Lower leg skin (tissue), 3 donors: ENCODE measurements around the gene MS4A3.

Experiments
- CTCF ChIP-seq, 3 donors: fragments of 450-650 bp; IDR thresholded peaks; one replicate each; pipeline ENCODE4 v1.5.1; 2016; ENCODE audit warnings: antibody characterized with exemption in 3 of 3, mild to moderate bottlenecking in 3 of 3, moderate library complexity in 2 of 3
- POLR2A ChIP-seq, 2 donors: fragments of 450-650 bp; IDR thresholded peaks; one replicate each; pipeline ENCODE4 v1.6.1; 2016 to 2017; ENCODE audit warnings: antibody characterized with exemption in 2 of 2, mild to moderate bottlenecking in 1 of 2, moderate library complexity in 1 of 2

- TF ChIP-seq CTCF (IDR thresholded peaks at IDR 0.05) (no peak), POLR2A (IDR thresholded peaks at IDR 0.05) (no peak)
Observed at GRCh38 chr11:60040109-60040508, 16.4 kb upstream of the MS4A3 start, which contains the start of gene OOSP2.
